Measurements from ENCODE around the gene ALG1.
"Not testable (repeated sequence)": the region's sequence is repeated elsewhere in the genome, so short reads cannot be mapped to it uniquely, and the experiment has no call there.

Gene ALG1

GRCh38 chr16:5103296-5104032, 31.8 kb downstream of the ALG1 start:
- DNase-seq = not testable (repeated sequence)

- not testable (repeated sequence) for DNase-seq
These were observed 33.4 kb downstream of the ALG1 start for GRCh38 chr16:5105039-5105438.

GRCh38 chr16:5108505-5109158, 37.0 kb downstream of the ALG1 start:
- DNase-seq = no peak

GRCh38 chr16:5110933-5111332, 39.3 kb downstream of the ALG1 start:
- DNase-seq = not testable (repeated sequence)

- not testable (repeated sequence) for DNase-seq
These were observed 45.2 kb downstream of the ALG1 start for GRCh38 chr16:5116780-5117295.

- peak; percentile 75 for DNase-seq
These were observed 45.9 kb downstream of the ALG1 start for GRCh38 chr16:5117300-5118087.

- not testable (repeated sequence) for DNase-seq
These were observed 59.9 kb downstream of the ALG1 start for GRCh38 chr16:5131467-5132004.

GRCh38 chr16:5132915-5133600, 61.4 kb downstream of the ALG1 start:
- DNase-seq = not testable (repeated sequence)

GRCh38 chr16:5134739-5135452, 63.3 kb downstream of the ALG1 start:
- DNase-seq = not testable (repeated sequence)
